HPDE6-E6E7 (cell line): Measurements from ENCODE around the gene SMIM8.

ENCODE experiments used
- DNase-seq: peaks from one replicate; pipeline ENCODE4 v3.0.0; 2011; ENCODE audit warnings: missing footprints; ENCODE audit errors: extremely low spot score

The SMIM8 gene

GRCh38 chr6:87334683-87335082, 12.3 kb downstream of the SMIM8 start:
- DNase-seq = no peak

GRCh38 chr6:87336367-87336766, 14.0 kb downstream of the SMIM8 start:
- DNase-seq = no peak

GRCh38 chr6:87340230-87340629, 17.8 kb downstream of the SMIM8 start:
- no peak for DNase-seq

- DNase-seq = no peak
Measured at GRCh38 chr6:87341158-87341557, 18.8 kb downstream of the SMIM8 start.

- no peak for DNase-seq
Measured at GRCh38 chr6:87341899-87342298, 19.5 kb downstream of the SMIM8 start.

- DNase-seq = no peak
Measured at GRCh38 chr6:87342829-87343228, 20.4 kb downstream of the SMIM8 start.

GRCh38 chr6:87344731-87345130, 22.3 kb downstream of the SMIM8 start, which contains the start of gene C6orf163:
C6orf163 (plus strand) TSS chr6:87344813; CDS start chr6:87345100, 287 bp downstream.
- no peak for DNase-seq

- no peak for DNase-seq
Measured at GRCh38 chr6:87346700-87347099, 24.3 kb downstream of the SMIM8 start.

GRCh38 chr6:87349896-87350295, 27.5 kb downstream of the SMIM8 start:
- DNase-seq = no peak

- DNase-seq = no peak
Measured at GRCh38 chr6:87350516-87350915, 28.1 kb downstream of the SMIM8 start.

GRCh38 chr6:87351583-87351982, 29.2 kb downstream of the SMIM8 start:
- no peak for DNase-seq

GRCh38 chr6:87356181-87356580, 33.8 kb downstream of the SMIM8 start:
- DNase-seq = no peak

GRCh38 chr6:87357479-87358196, 35.2 kb downstream of the SMIM8 start:
- DNase-seq = no peak

GRCh38 chr6:87364602-87365252, 42.3 kb downstream of the SMIM8 start:
- DNase-seq = no peak

GRCh38 chr6:87366072-87366827, 43.9 kb downstream of the SMIM8 start:
- no peak for DNase-seq

GRCh38 chr6:87366899-87367298, 44.5 kb downstream of the SMIM8 start:
- no peak for DNase-seq

- DNase-seq = no peak
Measured at GRCh38 chr6:87373377-87373776, 51.0 kb downstream of the SMIM8 start.

- peak; percentile 20 for DNase-seq
Measured at GRCh38 chr6:87375315-87375714, 52.9 kb downstream of the SMIM8 start.

GRCh38 chr6:87376643-87377042, 54.3 kb downstream of the SMIM8 start:
- no peak for DNase-seq

- no peak for DNase-seq
Measured at GRCh38 chr6:87378947-87379346, 56.6 kb downstream of the SMIM8 start.

GRCh38 chr6:87382861-87383260, 60.5 kb downstream of the SMIM8 start:
- DNase-seq = no peak

GRCh38 chr6:87384038-87384437, 61.6 kb downstream of the SMIM8 start:
- DNase-seq = no peak

- DNase-seq = no peak
Measured at GRCh38 chr6:87384449-87384848, 62.1 kb downstream of the SMIM8 start.
